Activated B cell treated with CpG ODN at 0.5 μM for 24 hours (primary cell): ENCODE results near the gene AKAP13. TPM values are rescaled to one million over a fixed set of nuclear protein-coding genes. Genes with fewer than 3 reads are reported as not detected.

Source experiments
- ATAC-seq: fragments of 200-7000 bp; cut with Tn5 transposase; one replicate; pipeline ENCODE4 v1.10.0; 2021; ENCODE audit warnings: low read depth, mild to moderate bottlenecking, moderate library complexity
- CTCF ChIA-PET: fragments of 350-600 bp; sonication (Branson Sonifier 250); formaldehyde crosslinking; loops from one replicate; lab custom pipeline; 2021; ENCODE audit warnings: antibody characterized with exemption; lab: Charles Lee
- POLR2A ChIA-PET: fragments of 350-600 bp; sonication (Branson Sonifier 250); formaldehyde crosslinking; loops from one replicate; lab custom pipeline; 2021; ENCODE audit warnings: antibody characterized with exemption; lab: Charles Lee
- DNase-seq: peaks from one replicate; pipeline ENCODE4 v3.0.0; 2022
- H3K27ac Mint-ChIP-seq: one replicate; pipeline ENCODE4 v1.8.0; 2020; ENCODE audit warnings: mixed read lengths
- H3K27me3 Mint-ChIP-seq: one replicate; pipeline ENCODE4 v1.8.0; 2021; ENCODE audit warnings: mixed read lengths
- H3K36me3 Mint-ChIP-seq: one replicate; pipeline ENCODE4 v1.8.0; 2021; ENCODE audit warnings: low read depth, mixed read lengths
- H3K4me1 Mint-ChIP-seq: one replicate; pipeline ENCODE4 v1.8.0; 2021; ENCODE audit warnings: mixed read lengths
- H3K4me3 Mint-ChIP-seq: one replicate; pipeline ENCODE4 v1.8.0; 2020; ENCODE audit warnings: mild to moderate bottlenecking, mixed read lengths
- H3K9me3 Mint-ChIP-seq: one replicate; pipeline ENCODE4 v1.8.0; 2020; ENCODE audit warnings: mixed read lengths
- intact Hi-C: fragments of 100-400 bp; cut with micrococcal nuclease; formaldehyde crosslinking; loops from one replicate; pipeline ENCODE4 v1.15.1; 2024
- total RNA-seq: library from RNA; stranded (reverse); gene quantifications from 2 replicates; pipeline ENCODE4 v1.2.3, GENCODE V29; 2022
- TF ChIP-seq, protein P1 (sequence below): fragments of 200-600 bp; IDR thresholded peaks from one replicate; pipeline ENCODE4 v1.8.0; 2022; ENCODE audit warnings: antibody characterized with exemption, mild to moderate bottlenecking

AKAP13 gene
- total RNA-seq, 1 donor from 2014 or later = 290 TPM

DNA sequence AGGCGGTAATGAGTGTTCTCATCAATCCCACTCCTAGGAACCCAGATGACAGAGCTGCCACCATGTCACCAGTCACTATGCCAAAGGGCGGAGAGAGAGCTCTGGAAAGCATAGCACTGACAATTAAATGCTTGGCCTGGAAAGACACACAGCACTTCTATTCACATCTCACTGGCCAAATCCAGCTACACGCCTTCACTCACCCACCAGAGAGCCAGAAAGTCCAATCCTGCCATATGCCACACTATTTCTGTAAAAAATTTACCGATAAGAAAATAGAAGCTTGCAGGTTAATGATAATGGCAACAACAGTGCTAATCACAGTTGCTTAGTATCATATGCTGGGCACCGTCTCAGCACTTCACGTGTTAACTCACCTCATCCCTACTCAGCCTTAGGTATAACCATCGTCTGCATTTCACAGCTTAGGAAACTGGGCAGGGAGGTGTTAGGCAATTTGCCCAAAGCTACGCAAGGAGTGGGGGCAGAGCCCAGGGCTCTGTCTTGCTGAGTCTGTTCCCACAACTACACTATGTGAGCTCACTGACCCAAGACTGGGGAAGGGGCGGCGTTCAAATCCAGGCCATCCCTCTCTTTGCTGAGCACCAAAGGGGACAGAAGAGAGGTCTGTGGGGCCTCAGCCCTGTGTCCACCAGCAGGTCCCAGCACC, 397.8 kb downstream of the AKAP13 start:
- Mint-ChIP-seq H3K27ac (no peak overlapping the region), H3K36me3 (no peaks in the 10 kb centered on the region), H3K27me3 (no peaks in the 10 kb centered on the region), H3K4me3 (no peak overlapping the region), H3K9me3 (no peaks in the 10 kb centered on the region), H3K4me1 (no peaks in the 10 kb centered on the region)
- CTCF ChIA-PET = no interaction called here
- intact Hi-C loops = no loop called here
- POLR2A ChIA-PET = no interaction called here
- TF ChIP-seq, protein P1, sequence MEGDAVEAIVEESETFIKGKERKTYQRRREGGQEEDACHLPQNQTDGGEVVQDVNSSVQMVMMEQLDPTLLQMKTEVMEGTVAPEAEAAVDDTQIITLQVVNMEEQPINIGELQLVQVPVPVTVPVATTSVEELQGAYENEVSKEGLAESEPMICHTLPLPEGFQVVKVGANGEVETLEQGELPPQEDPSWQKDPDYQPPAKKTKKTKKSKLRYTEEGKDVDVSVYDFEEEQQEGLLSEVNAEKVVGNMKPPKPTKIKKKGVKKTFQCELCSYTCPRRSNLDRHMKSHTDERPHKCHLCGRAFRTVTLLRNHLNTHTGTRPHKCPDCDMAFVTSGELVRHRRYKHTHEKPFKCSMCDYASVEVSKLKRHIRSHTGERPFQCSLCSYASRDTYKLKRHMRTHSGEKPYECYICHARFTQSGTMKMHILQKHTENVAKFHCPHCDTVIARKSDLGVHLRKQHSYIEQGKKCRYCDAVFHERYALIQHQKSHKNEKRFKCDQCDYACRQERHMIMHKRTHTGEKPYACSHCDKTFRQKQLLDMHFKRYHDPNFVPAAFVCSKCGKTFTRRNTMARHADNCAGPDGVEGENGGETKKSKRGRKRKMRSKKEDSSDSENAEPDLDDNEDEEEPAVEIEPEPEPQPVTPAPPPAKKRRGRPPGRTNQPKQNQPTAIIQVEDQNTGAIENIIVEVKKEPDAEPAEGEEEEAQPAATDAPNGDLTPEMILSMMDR = no peak
- no peak for ATAC-seq
- DNase-seq = no peak

GRCh38 chr15:85779249-85779648, 398.8 kb downstream of the AKAP13 start:
- intact Hi-C loops = no loop called here
- ATAC-seq (no peak), DNase-seq (no peak)
- Mint-ChIP-seq H3K27me3 (no peaks in the 10 kb centered on the region), H3K4me3 (no peak overlapping the region), H3K36me3 (no peaks in the 10 kb centered on the region), H3K4me1 (no peaks in the 10 kb centered on the region), H3K27ac (no peak overlapping the region), H3K9me3 (no peaks in the 10 kb centered on the region)
- TF ChIP-seq, protein P1 = no peak
- ChIA-PET CTCF (no interaction called here), POLR2A (no interaction called here)

- TF ChIP-seq, protein P1 = no peak
- Mint-ChIP-seq H3K4me3 (no peak overlapping the region), H3K27ac (no peak overlapping the region), H3K9me3 (no peaks in the 10 kb centered on the region), H3K36me3 (no peaks in the 10 kb centered on the region), H3K27me3 (no peaks in the 10 kb centered on the region), H3K4me1 (peaks cover 4% of the 10 kb centered on the region)
- DNase-seq (no peak), ATAC-seq (no peak)
- ChIA-PET CTCF (no interaction called here), POLR2A (no interaction called here)
- intact Hi-C loops = no loop called here
These were observed 400.0 kb downstream of the AKAP13 start for GRCh38 chr15:85780225-85780985.

DNA sequence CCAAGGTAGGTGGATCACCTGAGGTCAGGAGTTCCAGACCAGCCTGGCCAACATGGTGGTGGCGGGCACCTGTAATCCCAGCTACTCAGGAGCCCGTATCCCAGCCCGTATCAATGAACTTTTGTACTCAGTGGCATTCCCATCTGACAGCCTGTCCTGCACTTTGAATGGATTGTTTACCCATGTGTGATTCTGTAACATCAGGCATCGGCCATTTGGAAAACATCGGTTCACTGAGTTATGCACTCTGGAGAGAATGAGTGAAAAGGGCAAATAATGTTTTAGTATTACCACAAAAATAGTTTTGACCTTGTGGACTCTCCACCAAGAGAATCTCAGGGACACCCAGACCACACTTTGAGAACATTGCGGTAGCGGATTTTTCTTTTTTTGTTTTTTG, 400.7 kb downstream of the AKAP13 start:
- no peak for DNase-seq
- ATAC-seq = no peak
- no peaks in the 10 kb centered on the region for H3K36me3 Mint-ChIP-seq
- no peaks in the 10 kb centered on the region for H3K9me3 Mint-ChIP-seq
- CTCF ChIA-PET = no interaction called here
- TF ChIP-seq, protein P1 = no peak
- POLR2A ChIA-PET = no interaction called here
- intact Hi-C loops = no loop called here
- H3K4me3 Mint-ChIP-seq = no peak overlapping the region
- H3K27ac Mint-ChIP-seq = no peak overlapping the region
- peaks cover 10% of the 10 kb centered on the region for H3K4me1 Mint-ChIP-seq
- H3K27me3 Mint-ChIP-seq = no peaks in the 10 kb centered on the region

- ATAC-seq = no peak
These were observed 401.7 kb downstream of the AKAP13 start for GRCh38 chr15:85782064-85782463.

More at GRCh38 chr15:85782064-85782463, 401.7 kb downstream of the AKAP13 start:
- ChIA-PET CTCF (no interaction called here), POLR2A (no interaction called here)
- intact Hi-C loops = no loop called here
- H3K9me3 Mint-ChIP-seq = no peaks in the 10 kb centered on the region
- TF ChIP-seq, protein P1 = no peak
- no peaks in the 10 kb centered on the region for H3K36me3 Mint-ChIP-seq
- DNase-seq = no peak
- peaks cover 13% of the 10 kb centered on the region for H3K4me1 Mint-ChIP-seq
- H3K27me3 Mint-ChIP-seq = no peaks in the 10 kb centered on the region
- no peak overlapping the region for H3K4me3 Mint-ChIP-seq
- no peak overlapping the region for H3K27ac Mint-ChIP-seq
